Neural cell (in vitro differentiated cells): ENCODE data around the gene ING5. TPM values are rescaled to one million over a fixed set of nuclear protein-coding genes. Genes with fewer than 3 reads are reported as not detected.

Source experiments
- H2AFZ ChIP-seq: fragments of 200-600, 300-800 bp; sonication (generic), shearing (Covaris generic); 2 replicates; pipeline ENCODE4 v1.6.0; 2014; ENCODE audit warnings: low read depth, mild to moderate bottlenecking, antibody characterized with exemption, low read length, moderate library complexity
- H3F3A ChIP-seq: fragments of 200-600 bp; shearing (Covaris generic); 2 replicates; pipeline ENCODE4 v1.6.1; 2016; ENCODE audit warnings: mild to moderate bottlenecking, moderate library complexity, mixed read lengths, antibody characterized with exemption, low read length; ENCODE audit not compliant: insufficient read depth, poor library complexity, severe bottlenecking
- H3K27ac ChIP-seq: fragments of 200-600, 300-800 bp; sonication (generic), shearing (Covaris generic); 2 replicates; pipeline ENCODE4 v1.5.1; 2014; ENCODE audit warnings: mild to moderate bottlenecking, low read length, moderate library complexity
- H3K27me3 ChIP-seq: fragments of 300-800, 200-600 bp; sonication (generic), shearing (Covaris generic); 2 replicates; pipeline ENCODE4 v1.6.0; 2014; ENCODE audit warnings: mild to moderate bottlenecking, low read depth, low read length, moderate library complexity; ENCODE audit not compliant: insufficient read depth
- H3K36me3 ChIP-seq: fragments of 300-800, 200-600 bp; sonication (generic), shearing (Covaris generic); 2 replicates; pipeline ENCODE4 v1.5.1; 2014; ENCODE audit warnings: mild to moderate bottlenecking, antibody characterized with exemption, low read length, moderate library complexity; ENCODE audit not compliant: insufficient read depth
- H3K4me2 ChIP-seq: fragments of 300-800, 200-600 bp; sonication (generic), shearing (Covaris generic); 2 replicates; pipeline ENCODE4 v1.6.0; 2014; ENCODE audit warnings: mild to moderate bottlenecking, low read length
- H3K4me3 ChIP-seq: fragments of 300-800, 200-600 bp; sonication (generic), shearing (Covaris generic); 2 replicates; pipeline ENCODE4 v1.5.1; 2014; ENCODE audit warnings: mild to moderate bottlenecking, low read length, moderate library complexity
- H3K79me2 ChIP-seq: fragments of 200-600 bp; shearing (Covaris generic); replicated peaks from 2 replicates; pipeline ENCODE4 v1.6.0; 2014; ENCODE audit warnings: mild to moderate bottlenecking, low read length, moderate library complexity; ENCODE audit not compliant: insufficient read depth
- H3K9ac ChIP-seq: fragments of 300-800, 200-600 bp; sonication (generic), shearing (Covaris generic); 2 replicates; pipeline ENCODE4 v1.6.1; 2016; ENCODE audit warnings: mild to moderate bottlenecking, low read length, mixed read lengths
- H3K9me2 ChIP-seq: fragments of 200-600 bp; shearing (Covaris generic); 2 replicates; pipeline ENCODE4 v1.6.1; 2016; ENCODE audit warnings: mild to moderate bottlenecking, low read length, mixed read lengths; ENCODE audit not compliant: insufficient read depth
- H3K9me3 ChIP-seq: fragments of 200-600, 300-800 bp; sonication (generic), shearing (Covaris generic); 2 replicates; pipeline ENCODE4 v1.6.1; 2016; ENCODE audit warnings: mild to moderate bottlenecking, mixed run types, low read length, moderate library complexity, mixed read lengths
- H4K20me1 ChIP-seq: fragments of 200-600 bp; shearing (Covaris generic); 2 replicates; pipeline ENCODE4 v1.6.1; 2016; ENCODE audit warnings: mild to moderate bottlenecking, mixed run types; ENCODE audit not compliant: insufficient read depth
- CTCF ChIP-seq: fragments of 450-650 bp; IDR thresholded peaks from 2 replicates; pipeline ENCODE4 v1.5.1; 2014; ENCODE audit warnings: antibody characterized with exemption, mild to moderate bottlenecking, moderate library complexity; ENCODE audit not compliant: poor library complexity, severe bottlenecking
- EP300 ChIP-seq: fragments of 450-650 bp; conservative IDR thresholded peaks from 2 replicates; pipeline ENCODE4 v1.6.1; 2014; ENCODE audit warnings: antibody characterized with exemption, mild to moderate bottlenecking, moderate library complexity; ENCODE audit not compliant: poor library complexity, severe bottlenecking
- EZH2 ChIP-seq: fragments of 200-600, 300-800 bp; shearing (Covaris generic), sonication (generic); IDR thresholded peaks from 2 replicates; pipeline ENCODE4 v1.6.1; 2014; ENCODE audit warnings: antibody characterized with exemption, low read length, borderline replicate concordance, mild to moderate bottlenecking; ENCODE audit not compliant: insufficient read depth, poor library complexity, severe bottlenecking
- MXI1 ChIP-seq: fragments of 450-650 bp; conservative IDR thresholded peaks from 2 replicates; pipeline ENCODE4 v1.6.1; 2014; ENCODE audit warnings: antibody characterized with exemption, mild to moderate bottlenecking; ENCODE audit not compliant: poor library complexity, severe bottlenecking
- POLR2AphosphoS5 ChIP-seq: IDR thresholded peaks from 2 replicates; pipeline ENCODE4 v1.6.1; 2012
- RAD21 ChIP-seq: fragments of 450-650 bp; conservative IDR thresholded peaks from 2 replicates; pipeline ENCODE4 v1.6.1; 2014; ENCODE audit warnings: antibody characterized with exemption, mild to moderate bottlenecking, moderate library complexity
- REST ChIP-seq: IDR thresholded peaks from 2 replicates; pipeline ENCODE4 v1.6.1; 2012; ENCODE audit warnings: borderline replicate concordance
- SMC3 ChIP-seq: fragments of 450-650 bp; conservative IDR thresholded peaks from 2 replicates; pipeline ENCODE4 v1.6.1; 2014; ENCODE audit warnings: antibody characterized with exemption, mild to moderate bottlenecking, moderate library complexity; ENCODE audit not compliant: poor library complexity
- TAF1 ChIP-seq: IDR thresholded peaks from 2 replicates; pipeline ENCODE4 v1.6.1; 2012; ENCODE audit warnings: low read depth
- polyA plus RNA-seq: library from polyadenylated mRNA; depleted of rRNA; stranded (reverse); fragments of >200 nt; gene quantifications from 2 replicates; pipeline ENCODE4 v1.2.3, GENCODE V29; 2014

ING5 gene
- polyA plus RNA-seq, 1 donor from 2014 or later = 22.8 TPM

GRCh38 chr2:241724259-241724974 is 22.6 kb downstream of the ING5 start:
- Histone ChIP-seq H3K9me3 (peaks cover 12% of the 10 kb centered on the region), H3K4me3 (no peak overlapping the region), H3K9ac (no peak overlapping the region), H3K36me3 (peaks cover 19% of the 10 kb centered on the region), H3K27ac (no peak overlapping the region), H3F3A (no peaks in the 10 kb centered on the region), H4K20me1 (no peaks in the 10 kb centered on the region), H3K4me2 (no peak overlapping the region), H3K79me2 (no peaks in the 10 kb centered on the region), H2AFZ (no peak overlapping the region), H3K27me3 (no peaks in the 10 kb centered on the region), H3K9me2 (no peaks in the 10 kb centered on the region)
- TF ChIP-seq TAF1 (no peak), MXI1 (no peak), REST (no peak), SMC3 (no peak), POLR2AphosphoS5 (no peak), EZH2 (no peak), RAD21 (no peak), EP300 (no peak), CTCF (no peak)

- H3K4me2 ChIP-seq = no peak overlapping the region
- H3F3A ChIP-seq = no peaks in the 10 kb centered on the region
- no peak overlapping the region for H3K27ac ChIP-seq
- peaks cover 14% of the 10 kb centered on the region for H3K36me3 ChIP-seq
- H3K27me3 ChIP-seq = no peaks in the 10 kb centered on the region
- no peak overlapping the region for H3K9ac ChIP-seq
- H3K4me3 ChIP-seq = no peak overlapping the region
- H3K9me3 ChIP-seq = peaks cover 12% of the 10 kb centered on the region
- no peak overlapping the region for H2AFZ ChIP-seq
- H3K79me2 ChIP-seq = no peaks in the 10 kb centered on the region
- no peaks in the 10 kb centered on the region for H3K9me2 ChIP-seq
- no peaks in the 10 kb centered on the region for H4K20me1 ChIP-seq
- TF ChIP-seq REST = no peak
- TF ChIP-seq POLR2AphosphoS5 = no peak
- TF ChIP-seq SMC3 = no peak
Measured at GRCh38 chr2:241724975-241725870, 23.4 kb downstream of the ING5 start.
